Transverse colon (tissue), 4 donors: ENCODE results near the gene POU2F1. TPM values are rescaled to one million over a fixed set of nuclear protein-coding genes. Genes with fewer than 3 reads are reported as not detected.
"Not testable (repeated sequence)": the region's sequence is repeated elsewhere in the genome, so short reads cannot be mapped to it uniquely, and the experiment has no call there.

Experiments used
- DNase-seq: peaks from one replicate; pipeline ENCODE4 v3.0.0-alpha.2; 2019
- H3K27ac ChIP-seq, 4 donors: fragments of 200-600 bp; sonication (generic); 2 replicates each; pipeline ENCODE4 v1.5.1; 2016 to 2018; ENCODE audit warnings: inconsistent platforms in 4 of 4
- H3K27me3 ChIP-seq: fragments of 200-600 bp; sonication (generic); 2 replicates; pipeline ENCODE4 v1.5.1; 2017; ENCODE audit warnings: inconsistent platforms
- H3K36me3 ChIP-seq, 4 donors: fragments of 200-600 bp; sonication (generic); 2 replicates each; pipeline ENCODE4 v1.5.1; 2017 to 2019; ENCODE audit warnings: inconsistent platforms in 4 of 4
- H3K4me1 ChIP-seq, 4 donors: fragments of 200-600 bp; sonication (generic); 2 replicates each; pipeline ENCODE4 v1.5.1; 2017 to 2020; ENCODE audit warnings: inconsistent platforms in 4 of 4
- H3K4me3 ChIP-seq, 4 donors: fragments of 200-600 bp; sonication (generic); 1 replicate in 1 of 4; 2 replicates in 3 of 4; pipeline versions ENCODE4 v1.5.1 to v1.6.1; 2017 to 2019; ENCODE audit warnings: inconsistent platforms in 4 of 4
- H3K9me3 ChIP-seq, 2 donors: fragments of 200-600 bp; sonication (generic); 2 replicates each; pipeline ENCODE4 v1.5.1; 2017 to 2019; ENCODE audit warnings: inconsistent platforms in 2 of 2
- EP300 ChIP-seq: sonication (generic); formaldehyde crosslinking; IDR thresholded peaks from one replicate; pipeline ENCODE4 v1.6.1; 2017; ENCODE audit warnings: antibody characterized with exemption, low read depth
- POLR2A ChIP-seq: fragments of 450-650 bp; IDR thresholded peaks from one replicate; pipeline ENCODE4 v1.6.1; 2016; ENCODE audit warnings: antibody characterized with exemption, mild to moderate bottlenecking, moderate library complexity
- POLR2AphosphoS5 ChIP-seq, 3 donors: sonication (generic); formaldehyde crosslinking; IDR thresholded peaks; one replicate each; pipeline ENCODE4 v1.6.1; 2016; ENCODE audit warnings: antibody characterized with exemption in 3 of 3
- WGBS, 2 donors: methylation state at CpG; one replicate each; pipeline ENCODE4 v1.1.5; 2018; ENCODE audit warnings: low coverage in 1 of 2; 5-methylcytosine and 5-hydroxymethylcytosine counted together
- in situ Hi-C, 4 donors: fragments of 200-750 bp; cut with MboI; loops; one replicate each; pipeline versions ENCODE4 v1.15.0 to v1.15.1; 2017; ENCODE audit warnings: low sequenced_read_pairs in 3 of 4, low pct_ligation_motif_present in 1 of 4, low pct_unique_long_range_greater_than_20kb in 1 of 4
- intact Hi-C: fragments of 100-400 bp; cut with DNase I; formaldehyde crosslinking; loops from one replicate; pipeline ENCODE4 v1.15.1; 2023; ENCODE audit warnings: low total_unique reads
- total RNA-seq, 4 donors: library from RNA; depleted of rRNA; stranded (reverse); fragments of >200 nt; gene quantifications; one replicate each; pipeline ENCODE4 v1.1.0, GENCODE V29; 2016
- TF ChIP-seq, protein P1 (sequence below), 5 experiments: fragments of 200-600 bp in 3 of 5; fragments of 450-650 bp in 2 of 5; sonication (generic) in 3 of 5; IDR thresholded peaks; 1 replicate in 2 of 5; 2 replicates in 3 of 5; pipeline ENCODE4 v1.5.1; 2016 to 2017; ENCODE audit warnings: antibody characterized with exemption in 5 of 5, inconsistent platforms in 3 of 5, mild to moderate bottlenecking in 2 of 5, moderate library complexity in 1 of 5

The POU2F1 gene
- total RNA-seq, 4 donors from 2014 or later: 6.6 to 31.8 (median 19.0) TPM

DNA sequence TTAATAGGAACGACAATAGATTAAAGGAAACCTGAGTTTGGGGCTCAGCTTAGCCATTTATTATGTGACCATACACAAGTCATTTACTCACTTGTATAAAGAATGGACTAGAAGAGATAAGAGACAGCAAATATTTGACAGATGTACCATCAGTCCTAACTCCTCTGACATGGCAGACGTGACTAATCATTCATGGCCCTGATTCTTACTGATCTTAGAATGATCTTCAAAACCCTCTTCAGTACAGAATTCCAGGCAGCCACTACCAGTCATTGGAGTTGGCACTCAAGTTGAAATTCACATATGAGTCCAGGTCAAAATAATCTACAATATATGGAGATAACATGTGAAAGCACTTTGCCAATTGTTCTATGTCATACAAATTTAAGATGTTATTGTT, 21.0 kb upstream of the POU2F1 start:
- TF ChIP-seq POLR2AphosphoS5 (IDR thresholded peaks at IDR 0.05) (no peak), POLR2A (no peak), EP300 (no peak)
- TF ChIP-seq, protein P1, sequence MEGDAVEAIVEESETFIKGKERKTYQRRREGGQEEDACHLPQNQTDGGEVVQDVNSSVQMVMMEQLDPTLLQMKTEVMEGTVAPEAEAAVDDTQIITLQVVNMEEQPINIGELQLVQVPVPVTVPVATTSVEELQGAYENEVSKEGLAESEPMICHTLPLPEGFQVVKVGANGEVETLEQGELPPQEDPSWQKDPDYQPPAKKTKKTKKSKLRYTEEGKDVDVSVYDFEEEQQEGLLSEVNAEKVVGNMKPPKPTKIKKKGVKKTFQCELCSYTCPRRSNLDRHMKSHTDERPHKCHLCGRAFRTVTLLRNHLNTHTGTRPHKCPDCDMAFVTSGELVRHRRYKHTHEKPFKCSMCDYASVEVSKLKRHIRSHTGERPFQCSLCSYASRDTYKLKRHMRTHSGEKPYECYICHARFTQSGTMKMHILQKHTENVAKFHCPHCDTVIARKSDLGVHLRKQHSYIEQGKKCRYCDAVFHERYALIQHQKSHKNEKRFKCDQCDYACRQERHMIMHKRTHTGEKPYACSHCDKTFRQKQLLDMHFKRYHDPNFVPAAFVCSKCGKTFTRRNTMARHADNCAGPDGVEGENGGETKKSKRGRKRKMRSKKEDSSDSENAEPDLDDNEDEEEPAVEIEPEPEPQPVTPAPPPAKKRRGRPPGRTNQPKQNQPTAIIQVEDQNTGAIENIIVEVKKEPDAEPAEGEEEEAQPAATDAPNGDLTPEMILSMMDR (IDR thresholded peaks at IDR 0.05): no peak
- in situ Hi-C loops: no loop called here
- no peaks in the 10 kb centered on the region for H3K36me3 ChIP-seq

DNA sequence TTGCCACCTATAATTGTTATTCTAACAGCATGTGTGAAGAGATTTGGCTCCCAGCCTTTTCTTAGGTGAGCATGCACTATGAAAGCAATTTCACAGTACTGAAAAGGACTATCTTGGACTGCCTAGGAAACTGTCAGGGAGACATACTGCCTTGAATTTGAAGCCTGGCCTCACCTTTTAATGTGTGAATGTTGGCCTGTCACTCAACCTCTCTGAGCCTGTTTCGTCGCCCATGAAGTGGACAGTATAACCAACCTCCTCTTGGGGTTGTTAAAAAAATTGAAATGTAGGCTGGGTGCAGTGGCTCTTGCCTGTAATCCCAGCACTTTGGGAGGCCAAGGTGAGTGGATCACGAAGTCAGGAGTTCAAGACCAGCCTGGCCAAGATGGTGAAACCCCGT, 20.4 kb upstream of the POU2F1 start:
- 92 to 100% methylated on average over 2 to 4 of the region's 4 CpGs for WGBS, 2 donors
- in situ Hi-C loops (no loop called here), intact Hi-C loops (no loop called here)
- no peak overlapping the region for H3K4me3 ChIP-seq
- H3K4me1 ChIP-seq: no peaks in the 10 kb centered on the region
- no peaks in the 10 kb centered on the region for H3K36me3 ChIP-seq
- H3K9me3 ChIP-seq: peaks cover 0 to 3% of the 10 kb centered on the region in 2 donors
- no peak for DNase-seq
- H3K27me3 ChIP-seq: no peaks in the 10 kb centered on the region
- no peak overlapping the region for H3K27ac ChIP-seq
- no peak for TF ChIP-seq POLR2AphosphoS5 (IDR thresholded peaks at IDR 0.05)
- no peak for TF ChIP-seq POLR2A
- TF ChIP-seq EP300: no peak
- TF ChIP-seq, protein P1 (IDR thresholded peaks at IDR 0.05): no peak

More for the DNA sequence above, 21.0 kb upstream of the POU2F1 start:
- peaks cover 0 to 3% of the 10 kb centered on the region in 2 donors for H3K9me3 ChIP-seq
- DNase-seq: no peak
- H3K4me1 ChIP-seq: no peaks in the 10 kb centered on the region
- no peak overlapping the region for H3K4me3 ChIP-seq
- H3K27me3 ChIP-seq: no peaks in the 10 kb centered on the region
- intact Hi-C loops: no loop called here
- no peak overlapping the region for H3K27ac ChIP-seq
- WGBS, 2 donors: 80 to 93% methylated on average over 2 of the region's 2 CpGs

DNA sequence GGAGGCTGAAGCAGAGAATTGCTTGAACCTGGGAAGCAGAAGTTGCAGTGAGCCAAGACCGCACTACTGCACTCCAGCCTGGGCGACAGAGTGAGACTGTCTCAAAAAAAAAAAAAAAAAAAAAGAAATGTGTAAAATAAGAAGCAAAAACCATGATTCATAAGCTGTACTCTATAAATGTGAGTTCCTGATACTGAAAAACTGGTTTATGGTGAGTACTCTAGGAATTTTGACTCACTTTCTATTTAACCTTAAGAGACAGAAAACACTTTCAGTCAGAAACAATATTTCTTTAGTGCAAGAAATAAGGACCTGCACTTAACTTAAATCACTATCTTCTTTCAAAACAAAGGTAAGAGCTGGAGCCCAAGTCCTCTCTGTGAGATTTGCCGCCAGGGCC, 19.9 kb upstream of the POU2F1 start:
- H3K9me3 ChIP-seq: peaks cover 0 to 3% of the 10 kb centered on the region in 2 donors
- in situ Hi-C loops (no loop called here), intact Hi-C loops (no loop called here)
- no peak overlapping the region for H3K27ac ChIP-seq
- no peaks in the 10 kb centered on the region for H3K4me1 ChIP-seq
- 95 to 100% methylated on average over 2 to 3 of the region's 3 CpGs for WGBS, 2 donors
- TF ChIP-seq POLR2A (no peak), EP300 (no peak), POLR2AphosphoS5 (IDR thresholded peaks at IDR 0.05) (no peak)
- TF ChIP-seq, protein P1 (IDR thresholded peaks at IDR 0.05): no peak
- no peaks in the 10 kb centered on the region for H3K36me3 ChIP-seq
- no peaks in the 10 kb centered on the region for H3K27me3 ChIP-seq
- no peak for DNase-seq
- no peak overlapping the region for H3K4me3 ChIP-seq

DNA sequence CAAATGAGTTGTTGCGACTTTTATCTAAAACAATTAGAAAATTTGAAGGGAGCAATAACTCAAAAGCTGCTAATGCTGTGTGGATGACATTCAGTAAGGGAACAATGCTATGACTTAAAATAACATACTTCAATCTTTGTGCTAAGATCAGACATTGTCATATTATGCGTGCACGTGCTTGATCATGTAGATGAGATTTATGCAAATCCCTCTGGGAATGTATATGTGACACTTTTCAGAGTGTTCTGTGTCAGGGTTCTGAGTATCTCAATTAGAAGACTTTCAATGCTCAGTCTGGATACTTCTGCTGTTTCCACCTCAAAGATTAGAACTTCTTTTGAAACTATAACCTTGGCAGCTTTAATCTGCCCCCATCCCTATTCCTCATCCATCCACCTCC, 18.6 kb upstream of the POU2F1 start:
- Histone ChIP-seq H3K36me3 (no peaks in the 10 kb centered on the region), H3K9me3 (peaks cover 0 to 3% of the 10 kb centered on the region in 2 donors), H3K27me3 (no peaks in the 10 kb centered on the region), H3K4me1 (no peaks in the 10 kb centered on the region), H3K4me3 (no peak overlapping the region), H3K27ac (no peak overlapping the region)
- TF ChIP-seq, protein P1 (IDR thresholded peaks at IDR 0.05): no peak
- no peak for TF ChIP-seq EP300
- no peak for TF ChIP-seq POLR2A
- no peak for TF ChIP-seq POLR2AphosphoS5 (IDR thresholded peaks at IDR 0.05)
- no peak for DNase-seq
- intact Hi-C loops: no loop called here
- 84 to 100% methylated on average over 2 to 3 of the region's 3 CpGs for WGBS, 2 donors
- in situ Hi-C loops: no loop called here

DNA sequence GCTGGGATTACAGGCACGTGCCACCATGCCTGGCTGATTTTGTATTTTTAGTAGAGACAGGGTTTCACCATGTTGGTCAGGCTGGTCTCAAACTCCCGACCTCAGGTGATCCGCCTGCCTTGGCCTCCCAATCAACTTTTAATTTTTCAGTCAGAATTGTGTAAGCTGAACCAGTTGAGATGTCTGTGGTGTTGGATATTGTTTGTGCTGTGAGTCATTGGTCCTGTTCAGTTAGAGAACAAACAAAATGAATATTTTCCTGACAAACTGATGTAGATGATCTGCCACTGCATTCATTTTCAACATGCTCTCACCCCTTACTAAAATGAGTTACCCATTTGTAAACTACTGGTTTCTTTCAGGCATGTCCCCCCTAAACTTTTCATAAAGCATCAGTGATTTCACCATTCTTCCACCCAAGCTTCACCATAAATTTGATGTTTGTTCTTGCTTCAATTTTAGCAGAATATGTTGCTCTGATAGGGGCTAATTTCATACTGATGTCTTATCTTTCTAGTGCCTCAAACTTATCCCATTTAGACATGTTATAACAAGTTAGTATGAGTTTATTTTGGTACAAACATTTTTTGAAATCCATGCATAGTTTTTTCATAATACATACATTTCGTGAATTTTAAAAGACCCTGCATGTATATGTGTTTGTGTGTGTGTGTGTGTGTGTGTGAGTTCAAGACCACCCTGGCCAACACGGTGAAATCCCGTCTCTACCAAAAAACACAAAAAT, 15.2 kb upstream of the POU2F1 start:
- WGBS, 2 donors: 92 to 100% methylated on average over 1 to 5 of the region's 6 CpGs
- H3K27ac ChIP-seq, in situ Hi-C loops, H3K27me3 ChIP-seq, DNase-seq, intact Hi-C loops, H3K4me3 ChIP-seq, H3K36me3 ChIP-seq, H3K4me1 ChIP-seq: not testable (repeated sequence)
- peaks cover 7 to 10% of the 10 kb centered on the region in 2 donors for H3K9me3 ChIP-seq
